Glutamatergic neuron (in vitro differentiated cells): ENCODE results near the gene RAD51B. TPM values are rescaled to one million over a fixed set of nuclear protein-coding genes. Genes with fewer than 3 reads are reported as not detected.

Source experiments
- DNase-seq: peaks from one replicate; pipeline ENCODE4 v3.0.0; 2022
- H3K27ac Mint-ChIP-seq: one replicate; pipeline ENCODE4 v1.8.0; 2020; ENCODE audit warnings: mild to moderate bottlenecking, mixed read lengths, inconsistent platforms; ENCODE audit not compliant: unreplicated experiment
- H3K27me3 Mint-ChIP-seq: one replicate; pipeline ENCODE4 v1.8.0; 2020; ENCODE audit warnings: mild to moderate bottlenecking, moderate library complexity, mixed read lengths, inconsistent platforms; ENCODE audit not compliant: unreplicated experiment
- H3K36me3 Mint-ChIP-seq: one replicate; pipeline ENCODE4 v1.8.0; 2020; ENCODE audit warnings: mild to moderate bottlenecking, mixed read lengths, inconsistent platforms; ENCODE audit not compliant: unreplicated experiment
- H3K4me1 Mint-ChIP-seq: one replicate; pipeline ENCODE4 v1.8.0; 2020; ENCODE audit warnings: mild to moderate bottlenecking, low read depth, mixed read lengths, inconsistent platforms; ENCODE audit not compliant: unreplicated experiment
- H3K4me3 Mint-ChIP-seq: one replicate; pipeline ENCODE4 v1.8.0; 2020; ENCODE audit warnings: mild to moderate bottlenecking, mixed read lengths, inconsistent platforms; ENCODE audit not compliant: unreplicated experiment
- H3K9me3 Mint-ChIP-seq: one replicate; pipeline ENCODE4 v1.8.0; 2020; ENCODE audit warnings: mild to moderate bottlenecking, moderate library complexity, mixed read lengths, inconsistent platforms; ENCODE audit not compliant: unreplicated experiment
- CTCF ChIP-seq: fragments of 200-600 bp; sonication (generic); IDR thresholded peaks from one replicate; pipeline ENCODE4 v1.5.0; 2021; ENCODE audit not compliant: partially characterized antibody, unreplicated experiment
- total RNA-seq: library from RNA; stranded (reverse); fragmentation: NEBNext Ultra II Directional; extraction: Animal tissue kit (Norgen Biotek cat#: 25700); gene quantifications from one replicate; pipeline ENCODE4 v1.2.1, GENCODE V29; 2021; ENCODE audit not compliant: unreplicated experiment

RAD51B gene
- total RNA-seq, 1 donor from 2014 or later = 9.7 TPM

GRCh38 chr14:68651652-68652432, 832.3 kb downstream of the RAD51B start:
- Mint-ChIP-seq H3K9me3 (no peaks in the 10 kb centered on the region), H3K36me3 (peaks cover 6% of the 10 kb centered on the region), H3K4me1 (peaks cover 13% of the 10 kb centered on the region), H3K4me3 (no peak overlapping the region), H3K27me3 (peaks cover 5% of the 10 kb centered on the region), H3K27ac (no peak overlapping the region)
- TF ChIP-seq CTCF = no peak
- no peak for DNase-seq

- no peak overlapping the region for H3K4me3 Mint-ChIP-seq
- H3K36me3 Mint-ChIP-seq = peaks cover 6% of the 10 kb centered on the region
- no peaks in the 10 kb centered on the region for H3K9me3 Mint-ChIP-seq
- peaks cover 5% of the 10 kb centered on the region for H3K27me3 Mint-ChIP-seq
- no peak overlapping the region for H3K27ac Mint-ChIP-seq
- TF ChIP-seq CTCF = no peak
- peaks cover 13% of the 10 kb centered on the region for H3K4me1 Mint-ChIP-seq
- DNase-seq = no peak
Measured at GRCh38 chr14:68652433-68652690, 832.8 kb downstream of the RAD51B start.

- Mint-ChIP-seq H3K4me3 (no peak overlapping the region), H3K27me3 (peaks cover 5% of the 10 kb centered on the region), H3K4me1 (peaks cover 13% of the 10 kb centered on the region), H3K9me3 (no peaks in the 10 kb centered on the region), H3K36me3 (peaks cover 6% of the 10 kb centered on the region), H3K27ac (no peak overlapping the region)
- TF ChIP-seq CTCF = no peak
- no peak for DNase-seq
Measured at GRCh38 chr14:68653108-68653507, 833.5 kb downstream of the RAD51B start.

- no peak for DNase-seq
- Mint-ChIP-seq H3K9me3 (no peaks in the 10 kb centered on the region), H3K27ac (no peak overlapping the region), H3K4me3 (no peak overlapping the region), H3K4me1 (peaks cover 12% of the 10 kb centered on the region), H3K36me3 (peaks cover 6% of the 10 kb centered on the region), H3K27me3 (peaks cover 5% of the 10 kb centered on the region)
- TF ChIP-seq CTCF = no peak
Measured at GRCh38 chr14:68653804-68654203, 834.2 kb downstream of the RAD51B start.

- DNase-seq = no peak
- no peak overlapping the region for H3K27ac Mint-ChIP-seq
- no peaks in the 10 kb centered on the region for H3K9me3 Mint-ChIP-seq
- no peak for TF ChIP-seq CTCF
- peaks cover 6% of the 10 kb centered on the region for H3K36me3 Mint-ChIP-seq
- peaks cover 2% of the 10 kb centered on the region for H3K27me3 Mint-ChIP-seq
- peaks cover 12% of the 10 kb centered on the region for H3K4me1 Mint-ChIP-seq
- no peak overlapping the region for H3K4me3 Mint-ChIP-seq
Measured at GRCh38 chr14:68654471-68654941, 834.9 kb downstream of the RAD51B start.
